HG03442 (cell line): Measurements from ENCODE around the gene NPC1.
"Not testable (repeated sequence)": the region's sequence is repeated elsewhere in the genome, so short reads cannot be mapped to it uniquely, and the experiment has no call there.

ENCODE experiments used
- ATAC-seq: cut with Tn5 transposase; IDR thresholded peaks from one replicate; pipeline ENCODE4 v1.9.1; 2021; ENCODE audit warnings: mild to moderate bottlenecking, moderate library complexity; ENCODE audit not compliant: unreplicated experiment

The NPC1 gene

DNA sequence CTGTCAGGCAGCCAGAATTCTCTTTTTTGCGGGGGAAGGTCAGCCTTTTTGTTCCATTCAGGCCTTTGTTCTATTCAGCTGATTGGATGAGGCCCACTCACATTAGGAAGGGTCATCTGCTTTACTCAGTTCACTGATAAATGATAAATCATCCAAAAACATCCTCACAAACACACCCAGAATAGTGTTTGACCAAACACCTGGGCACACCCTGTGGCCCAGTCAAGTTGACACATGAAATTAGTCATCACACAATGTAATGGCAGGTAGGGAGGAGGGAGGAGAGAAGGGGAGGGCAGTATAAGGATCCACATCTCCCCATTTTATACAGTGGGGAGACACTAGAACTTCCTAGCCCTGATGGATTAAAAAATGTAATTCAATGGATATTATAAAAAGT, 91.3 kb downstream of the NPC1 start:
- no peak for ATAC-seq

DNA sequence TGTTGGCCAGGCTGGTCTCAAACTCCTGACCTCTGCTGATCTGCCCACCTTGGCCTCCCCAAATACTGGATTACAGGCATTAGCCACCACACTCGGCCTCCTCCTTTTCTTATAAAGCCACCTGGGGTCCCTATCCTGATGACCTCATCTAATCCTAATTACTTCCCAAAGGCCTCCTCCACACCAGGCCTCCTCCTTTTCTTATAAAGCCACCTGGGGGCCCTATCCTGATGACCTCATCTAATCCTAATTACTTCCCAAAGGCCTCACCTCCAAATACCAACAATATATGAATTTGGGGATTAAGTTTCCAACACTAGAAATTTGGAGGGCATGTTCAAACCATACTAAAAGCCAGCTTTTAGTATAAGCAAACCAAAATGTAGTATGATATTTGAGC, 92.7 kb downstream of the NPC1 start:
- no peak for ATAC-seq

- ATAC-seq = not testable (repeated sequence)
These were observed 96.7 kb downstream of the NPC1 start for GRCh38 chr18:23489586-23489985.

DNA sequence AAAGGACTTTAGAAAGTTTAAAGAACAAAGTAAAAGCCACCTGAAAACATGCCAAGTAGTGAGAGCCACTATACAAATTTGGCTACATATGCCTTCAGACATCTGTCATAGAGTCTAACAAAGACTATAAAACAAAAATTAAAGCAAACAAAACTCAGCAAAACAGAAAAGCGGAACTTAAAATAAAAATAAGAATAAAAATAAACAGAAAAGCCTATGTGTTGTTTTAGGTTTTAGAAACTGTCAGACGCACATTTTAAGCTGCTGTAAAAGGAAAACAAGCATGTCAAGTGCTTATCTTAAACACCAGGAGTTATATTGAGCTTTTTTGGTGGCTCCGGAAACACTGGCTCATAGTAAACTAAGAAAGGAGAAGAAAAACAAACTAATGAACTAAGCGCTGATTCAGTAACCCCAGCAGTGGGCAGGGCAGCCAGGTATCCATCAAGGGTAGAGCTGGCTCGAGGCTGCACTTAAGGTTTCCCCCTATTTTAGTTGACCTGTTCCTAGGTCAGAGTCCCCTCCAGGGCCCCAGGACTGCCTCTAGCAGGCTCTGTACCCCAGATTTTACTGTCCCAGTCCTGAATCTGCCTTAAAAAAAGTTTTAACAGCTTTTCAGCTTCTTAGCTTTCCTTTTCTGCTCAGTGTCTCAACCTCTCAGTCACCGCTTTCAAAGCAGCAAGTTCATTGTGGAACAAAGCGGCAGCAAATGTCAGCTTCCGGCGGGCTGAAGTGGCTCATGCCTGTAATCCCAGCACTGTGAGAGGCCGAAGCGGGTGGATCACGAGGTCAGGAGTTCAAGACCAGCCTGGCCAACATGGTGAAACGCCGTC, 98.4 kb downstream of the NPC1 start:
- ATAC-seq = peak; percentile 71

DNA sequence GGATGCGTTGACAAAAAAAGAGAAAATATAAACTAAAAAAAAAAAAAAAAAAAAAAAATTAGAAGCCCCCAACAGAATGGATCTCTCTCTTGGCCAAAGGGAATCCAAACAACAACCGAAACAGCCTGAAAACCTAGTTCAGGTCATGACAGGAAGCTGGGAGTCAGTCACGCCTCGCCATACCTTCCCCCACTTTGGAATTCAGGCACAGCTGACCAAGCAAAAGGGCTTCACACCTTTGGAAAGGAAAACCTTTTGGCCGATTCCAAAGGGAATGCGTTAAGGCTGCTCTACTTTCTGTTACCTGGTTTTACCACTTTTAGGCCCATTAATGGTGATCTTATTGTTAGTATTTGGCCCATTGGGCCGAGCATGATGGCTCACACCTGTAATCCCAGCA, 100.9 kb downstream of the NPC1 start:
- no peak for ATAC-seq

DNA sequence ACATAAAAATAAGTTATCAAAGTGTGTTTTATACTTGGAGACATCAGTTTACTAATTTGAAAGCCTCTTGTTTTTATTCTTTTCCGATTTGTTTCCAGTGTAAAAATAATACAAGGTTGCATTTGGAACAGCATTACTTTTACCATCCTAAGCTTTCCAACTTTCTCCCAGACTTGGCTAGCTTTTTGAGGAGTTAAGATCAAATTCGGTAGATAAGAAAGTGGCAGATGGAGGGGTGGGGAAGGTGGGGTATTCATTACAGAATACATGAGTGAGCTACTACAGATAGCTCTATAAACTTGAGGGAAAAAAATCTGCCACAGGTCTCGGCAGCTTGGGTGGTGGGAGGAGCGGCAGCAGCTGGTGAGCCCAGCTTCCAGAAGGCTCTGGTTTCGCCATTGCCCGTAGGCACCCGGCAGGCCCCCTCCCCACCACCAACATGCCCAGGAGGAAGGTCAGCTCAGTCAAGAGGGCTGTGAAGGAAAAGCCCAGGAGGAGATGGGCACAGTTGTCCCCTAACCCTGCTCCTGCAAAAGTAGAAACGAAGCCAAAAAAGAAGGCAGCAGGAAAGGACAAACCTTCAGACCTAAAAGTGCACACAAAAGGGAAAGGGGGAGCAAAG, 101.6 kb downstream of the NPC1 start:
- no peak for ATAC-seq
